Right atrium auricular region (tissue), 2 donors: ENCODE results near the gene PCID2. TPM values are rescaled to one million over a fixed set of nuclear protein-coding genes. Genes with fewer than 3 reads are reported as not detected.
"Not testable (repeated sequence)": the region's sequence is repeated elsewhere in the genome, so short reads cannot be mapped to it uniquely, and the experiment has no call there.

ENCODE experiments used
- DNase-seq: peaks from one replicate; pipeline ENCODE4 v3.0.0-alpha.2; 2019; ENCODE audit warnings: low spot score
- H3K27ac ChIP-seq, 2 donors: fragments of 200-600 bp; sonication (generic); 1 replicate in 1 of 2; 2 replicates in 1 of 2; pipeline ENCODE4 v1.5.1; 2016 to 2019
- H3K27me3 ChIP-seq, 2 donors: fragments of 200-600 bp; sonication (generic); one replicate each; pipeline versions ENCODE4 v1.5.1 to v1.6.0; 2017 to 2019
- H3K36me3 ChIP-seq: fragments of 200-600 bp; sonication (generic); one replicate; pipeline ENCODE4 v1.5.1; 2016
- H3K4me1 ChIP-seq, 2 donors: fragments of 200-600 bp; sonication (generic); one replicate each; pipeline versions ENCODE4 v1.5.1 to v1.6.0; 2017 to 2019
- H3K4me3 ChIP-seq, 2 donors: fragments of 200-600 bp; sonication (generic); 1 replicate in 1 of 2; 2 replicates in 1 of 2; pipeline ENCODE4 v1.5.1; 2017 to 2019; ENCODE audit warnings: mild to moderate bottlenecking in 1 of 2, moderate library complexity in 1 of 2
- H3K9me3 ChIP-seq, 2 donors: fragments of 200-600 bp; sonication (generic); one replicate each; pipeline ENCODE4 v1.5.1; 2019
- CTCF ChIP-seq, 2 donors: fragments of 200-600 bp; sonication (generic); IDR thresholded peaks; one replicate each; pipeline ENCODE4 v1.5.1; 2019; ENCODE audit warnings: antibody characterized with exemption in 2 of 2
- total RNA-seq, 2 donors: library from RNA; depleted of rRNA; stranded (reverse); fragments of >200 nt; gene quantifications; one replicate each; pipeline ENCODE4 v1.1.0, GENCODE V29; 2016

The PCID2 gene
- total RNA-seq = 10 to 100 TPM; 34.8 to 44.4 TPM

GRCh38 chr13:113208421-113209335 is at the start of gene PCID2:
PCID2 (minus strand) TSS chr13:113208669; CDS start chr13:113208634, 35 bp downstream.
- peak; percentile 88 for DNase-seq
- peaks cover 4% of the 10 kb centered on the region for H3K36me3 ChIP-seq
- peak within 1 kb of the TSS; percentile 99 to 100 for H3K27ac ChIP-seq
- no peaks in the 10 kb centered on the region for H3K27me3 ChIP-seq
- H3K4me3 ChIP-seq = peak within 1 kb of the TSS; percentile 61 to 98
- H3K4me1 ChIP-seq = peaks cover 0 to 71% of the 10 kb centered on the region in 2 donors
- peak in 1 of 2 donors; percentile 29 for TF ChIP-seq CTCF (IDR thresholded peaks at IDR 0.05)
- no peaks in the 10 kb centered on the region for H3K9me3 ChIP-seq

GRCh38 chr13:113257908-113258307 is 49.4 kb upstream of the PCID2 start:
- H3K36me3 ChIP-seq = peaks cover 85% of the 10 kb centered on the region
- H3K4me3 ChIP-seq, H3K27ac ChIP-seq: not testable (repeated sequence)

GRCh38 chr13:113252516-113253095 is 44.1 kb upstream of the PCID2 start:
- no peaks in the 10 kb centered on the region for H3K27me3 ChIP-seq
- H3K9me3 ChIP-seq = no peaks in the 10 kb centered on the region
- DNase-seq = no peak
- H3K4me1 ChIP-seq = no peaks in the 10 kb centered on the region
- no peak for TF ChIP-seq CTCF (IDR thresholded peaks at IDR 0.05)
- H3K4me3 ChIP-seq = no peak overlapping the region
- H3K27ac ChIP-seq = no peak overlapping the region
- H3K36me3 ChIP-seq = peaks cover 93% of the 10 kb centered on the region

More at GRCh38 chr13:113257908-113258307, 49.4 kb upstream of the PCID2 start:
- not testable (repeated sequence) for DNase-seq, H3K4me1 ChIP-seq, H3K9me3 ChIP-seq, H3K27me3 ChIP-seq

- no peaks in the 10 kb centered on the region for H3K27me3 ChIP-seq
- peaks cover 87% of the 10 kb centered on the region for H3K36me3 ChIP-seq
Observed at GRCh38 chr13:113245849-113246796, 37.7 kb upstream of the PCID2 start.

GRCh38 chr13:113243847-113244246 is 35.4 kb upstream of the PCID2 start:
- H3K36me3 ChIP-seq = peaks cover 83% of the 10 kb centered on the region
- H3K27me3 ChIP-seq = no peaks in the 10 kb centered on the region
- no peak overlapping the region for H3K4me3 ChIP-seq
- no peak for DNase-seq
- no peak overlapping the region for H3K27ac ChIP-seq
- no peak for TF ChIP-seq CTCF (IDR thresholded peaks at IDR 0.05)
- H3K9me3 ChIP-seq = no peaks in the 10 kb centered on the region
- H3K4me1 ChIP-seq = no peaks in the 10 kb centered on the region

More at GRCh38 chr13:113245849-113246796, 37.7 kb upstream of the PCID2 start:
- TF ChIP-seq CTCF (IDR thresholded peaks at IDR 0.05) = no peak
- no peak for DNase-seq
- no peaks in the 10 kb centered on the region for H3K4me1 ChIP-seq
- H3K27ac ChIP-seq = no peak overlapping the region
- H3K9me3 ChIP-seq = no peaks in the 10 kb centered on the region
- H3K4me3 ChIP-seq = no peak overlapping the region

- not testable (repeated sequence) for DNase-seq, H3K27me3 ChIP-seq, H3K27ac ChIP-seq, H3K4me3 ChIP-seq, H3K9me3 ChIP-seq, H3K4me1 ChIP-seq
- peaks cover 73% of the 10 kb centered on the region for H3K36me3 ChIP-seq
Observed at GRCh38 chr13:113241623-113242022, 33.2 kb upstream of the PCID2 start.
